ENCODE results near the gene ACBD4. TPM values are rescaled to one million over a fixed set of nuclear protein-coding genes. Genes with fewer than 3 reads are reported as not detected.
A peak's percentile ranks its signal among the peaks of the same experiment; 100 is the strongest.

ACBD4 gene
- total and polyA plus RNA-seq, 2 of the 13 experiments (the other 11 are each of a cell fraction or from before 2014, with no cell fraction given): 16.1 to 26.9 TPM

DNA sequence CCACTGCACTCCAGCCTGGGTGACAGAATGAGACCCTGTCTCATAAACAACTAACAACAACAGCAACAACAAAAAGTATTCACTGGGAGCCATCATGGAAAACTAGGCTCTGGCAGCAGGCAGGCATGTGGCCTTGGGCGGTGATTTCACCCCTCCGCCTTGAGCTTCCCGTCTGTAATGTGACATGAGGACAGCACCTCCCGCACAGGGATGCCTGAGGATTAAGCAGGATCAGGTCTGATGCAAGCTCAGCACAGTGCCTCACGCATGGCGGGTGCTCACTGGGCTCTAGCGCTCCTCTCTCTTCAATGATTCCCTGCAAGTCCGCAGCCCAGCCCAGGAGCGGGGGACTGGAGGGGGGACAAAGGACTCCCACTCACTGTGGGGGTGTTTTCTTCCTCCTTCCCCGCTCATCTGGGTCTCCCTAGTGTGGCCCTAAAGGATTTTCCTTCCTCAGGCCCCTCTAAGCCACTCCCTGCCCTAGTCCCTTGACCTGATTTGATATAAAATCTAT is 6.0 kb upstream of the ACBD4 start (continued):
- TF ChIP-seq STAT5B (CRISPR knock-in tag; IDR thresholded peaks at IDR 0.05): no peak
- TF ChIP-seq NCOA2 (CRISPR knock-in tag; IDR thresholded peaks at IDR 0.05): peak; percentile 80
- TF ChIP-seq, protein P1, sequence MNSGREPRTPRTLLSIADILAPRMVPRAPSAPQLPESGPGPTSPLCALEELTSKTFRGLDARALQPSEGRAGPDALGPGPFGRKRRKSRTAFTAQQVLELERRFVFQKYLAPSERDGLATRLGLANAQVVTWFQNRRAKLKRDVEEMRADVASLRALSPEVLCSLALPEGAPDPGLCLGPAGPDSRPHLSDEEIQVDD (CRISPR knock-in tag; IDR thresholded peaks at IDR 0.05; ENCODE audit: borderline replicate concordance): no peak
- TF ChIP-seq, protein P2, sequence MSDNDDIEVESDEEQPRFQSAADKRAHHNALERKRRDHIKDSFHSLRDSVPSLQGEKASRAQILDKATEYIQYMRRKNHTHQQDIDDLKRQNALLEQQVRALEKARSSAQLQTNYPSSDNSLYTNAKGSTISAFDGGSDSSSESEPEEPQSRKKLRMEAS (IDR thresholded peaks at IDR 0.05): peak; percentile 81
- peak; percentile 86 for TF ChIP-seq ZSCAN9 (CRISPR knock-in tag; IDR thresholded peaks at IDR 0.05; ENCODE audit: borderline replicate concordance)
- TF ChIP-seq FOXM1 (CRISPR knock-in tag; IDR thresholded peaks at IDR 0.05): no peak
- peak; percentile 58; the same call in 1 of the 2 replicates for TF ChIP-seq AHR (CRISPR knock-in tag; IDR thresholded peaks at IDR 0.05)
- peak; percentile 66; the same call in 1 of the 2 replicates for TF ChIP-seq KDM4B (CRISPR knock-in tag; IDR thresholded peaks at IDR 0.05)
- TF ChIP-seq ZSCAN21 (CRISPR knock-in tag; IDR thresholded peaks at IDR 0.05; ENCODE audit: borderline replicate concordance): peak; percentile 61; the same call in 1 of the 2 replicates
- no peak for TF ChIP-seq ZNF775 (CRISPR knock-in tag; IDR thresholded peaks at IDR 0.05; ENCODE audit: borderline replicate concordance)
- TF ChIP-seq, protein P3, sequence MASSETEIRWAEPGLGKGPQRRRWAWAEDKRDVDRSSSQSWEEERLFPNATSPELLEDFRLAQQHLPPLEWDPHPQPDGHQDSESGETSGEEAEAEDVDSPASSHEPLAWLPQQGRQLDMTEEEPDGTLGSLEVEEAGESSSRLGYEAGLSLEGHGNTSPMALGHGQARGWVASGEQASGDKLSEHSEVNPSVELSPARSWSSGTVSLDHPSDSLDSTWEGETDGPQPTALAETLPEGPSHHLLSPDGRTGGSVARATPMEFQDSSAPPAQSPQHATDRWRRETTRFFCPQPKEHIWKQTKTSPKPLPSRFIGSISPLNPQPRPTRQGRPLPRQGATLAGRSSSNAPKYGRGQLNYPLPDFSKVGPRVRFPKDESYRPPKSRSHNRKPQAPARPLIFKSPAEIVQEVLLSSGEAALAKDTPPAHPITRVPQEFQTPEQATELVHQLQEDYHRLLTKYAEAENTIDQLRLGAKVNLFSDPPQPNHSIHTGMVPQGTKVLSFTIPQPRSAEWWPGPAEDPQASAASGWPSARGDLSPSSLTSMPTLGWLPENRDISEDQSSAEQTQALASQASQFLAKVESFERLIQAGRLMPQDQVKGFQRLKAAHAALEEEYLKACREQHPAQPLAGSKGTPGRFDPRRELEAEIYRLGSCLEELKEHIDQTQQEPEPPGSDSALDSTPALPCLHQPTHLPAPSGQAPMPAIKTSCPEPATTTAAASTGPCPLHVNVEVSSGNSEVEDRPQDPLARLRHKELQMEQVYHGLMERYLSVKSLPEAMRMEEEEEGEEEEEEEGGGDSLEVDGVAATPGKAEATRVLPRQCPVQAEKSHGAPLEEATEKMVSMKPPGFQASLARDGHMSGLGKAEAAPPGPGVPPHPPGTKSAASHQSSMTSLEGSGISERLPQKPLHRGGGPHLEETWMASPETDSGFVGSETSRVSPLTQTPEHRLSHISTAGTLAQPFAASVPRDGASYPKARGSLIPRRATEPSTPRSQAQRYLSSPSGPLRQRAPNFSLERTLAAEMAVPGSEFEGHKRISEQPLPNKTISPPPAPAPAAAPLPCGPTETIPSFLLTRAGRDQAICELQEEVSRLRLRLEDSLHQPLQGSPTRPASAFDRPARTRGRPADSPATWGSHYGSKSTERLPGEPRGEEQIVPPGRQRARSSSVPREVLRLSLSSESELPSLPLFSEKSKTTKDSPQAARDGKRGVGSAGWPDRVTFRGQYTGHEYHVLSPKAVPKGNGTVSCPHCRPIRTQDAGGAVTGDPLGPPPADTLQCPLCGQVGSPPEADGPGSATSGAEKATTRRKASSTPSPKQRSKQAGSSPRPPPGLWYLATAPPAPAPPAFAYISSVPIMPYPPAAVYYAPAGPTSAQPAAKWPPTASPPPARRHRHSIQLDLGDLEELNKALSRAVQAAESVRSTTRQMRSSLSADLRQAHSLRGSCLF (CRISPR knock-in tag; IDR thresholded peaks at IDR 0.05; ENCODE audit: borderline replicate concordance): no peak
- TF ChIP-seq ZNF773 (CRISPR knock-in tag; IDR thresholded peaks at IDR 0.05; ENCODE audit: borderline replicate concordance): no peak
- no peak; the same call in 1 of the 2 replicates for TF ChIP-seq ZNF335 (CRISPR knock-in tag; IDR thresholded peaks at IDR 0.05)
- TF ChIP-seq, protein P4, sequence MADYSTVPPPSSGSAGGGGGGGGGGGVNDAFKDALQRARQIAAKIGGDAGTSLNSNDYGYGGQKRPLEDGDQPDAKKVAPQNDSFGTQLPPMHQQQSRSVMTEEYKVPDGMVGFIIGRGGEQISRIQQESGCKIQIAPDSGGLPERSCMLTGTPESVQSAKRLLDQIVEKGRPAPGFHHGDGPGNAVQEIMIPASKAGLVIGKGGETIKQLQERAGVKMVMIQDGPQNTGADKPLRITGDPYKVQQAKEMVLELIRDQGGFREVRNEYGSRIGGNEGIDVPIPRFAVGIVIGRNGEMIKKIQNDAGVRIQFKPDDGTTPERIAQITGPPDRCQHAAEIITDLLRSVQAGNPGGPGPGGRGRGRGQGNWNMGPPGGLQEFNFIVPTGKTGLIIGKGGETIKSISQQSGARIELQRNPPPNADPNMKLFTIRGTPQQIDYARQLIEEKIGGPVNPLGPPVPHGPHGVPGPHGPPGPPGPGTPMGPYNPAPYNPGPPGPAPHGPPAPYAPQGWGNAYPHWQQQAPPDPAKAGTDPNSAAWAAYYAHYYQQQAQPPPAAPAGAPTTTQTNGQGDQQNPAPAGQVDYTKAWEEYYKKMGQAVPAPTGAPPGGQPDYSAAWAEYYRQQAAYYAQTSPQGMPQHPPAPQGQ (CRISPR knock-in tag; IDR thresholded peaks at IDR 0.05; ENCODE audit: borderline replicate concordance): no peak
- no peak for TF ChIP-seq ZC3H4 (CRISPR knock-in tag; IDR thresholded peaks at IDR 0.05; ENCODE audit: borderline replicate concordance)
- TF ChIP-seq, protein P5, sequence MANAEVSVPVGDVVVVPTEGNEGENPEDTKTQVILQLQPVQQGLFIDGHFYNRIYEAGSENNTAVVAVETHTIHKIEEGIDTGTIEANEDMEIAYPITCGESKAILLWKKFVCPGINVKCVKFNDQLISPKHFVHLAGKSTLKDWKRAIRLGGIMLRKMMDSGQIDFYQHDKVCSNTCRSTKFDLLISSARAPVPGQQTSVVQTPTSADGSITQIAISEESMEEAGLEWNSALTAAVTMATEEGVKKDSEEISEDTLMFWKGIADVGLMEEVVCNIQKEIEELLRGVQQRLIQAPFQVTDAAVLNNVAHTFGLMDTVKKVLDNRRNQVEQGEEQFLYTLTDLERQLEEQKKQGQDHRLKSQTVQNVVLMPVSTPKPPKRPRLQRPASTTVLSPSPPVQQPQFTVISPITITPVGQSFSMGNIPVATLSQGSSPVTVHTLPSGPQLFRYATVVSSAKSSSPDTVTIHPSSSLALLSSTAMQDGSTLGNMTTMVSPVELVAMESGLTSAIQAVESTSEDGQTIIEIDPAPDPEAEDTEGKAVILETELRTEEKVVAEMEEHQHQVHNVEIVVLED (CRISPR knock-in tag; IDR thresholded peaks at IDR 0.05; ENCODE audit: borderline replicate concordance): no peak
- peak; percentile 54; the same call in 1 of the 2 replicates for TF ChIP-seq SOX5 (CRISPR knock-in tag; IDR thresholded peaks at IDR 0.05; ENCODE audit: borderline replicate concordance)
- TF ChIP-seq ZNF496 (CRISPR knock-in tag; IDR thresholded peaks at IDR 0.05; ENCODE audit: insufficient replicate concordance): no peak
- no peak for TF ChIP-seq HDAC6 (IDR thresholded peaks at IDR 0.05; ENCODE audit: low read depth, low read length)
- TF ChIP-seq ZFP41 (CRISPR knock-in tag; IDR thresholded peaks at IDR 0.05; ENCODE audit: borderline replicate concordance): no peak
- no peak for TF ChIP-seq ZNF230 (CRISPR knock-in tag; IDR thresholded peaks at IDR 0.05)
- 0 out of 2 replicates have a peak, but pooled peaks have one; percentile 30 for TF ChIP-seq MIER3 (CRISPR knock-in tag; IDR thresholded peaks at IDR 0.05; ENCODE audit: borderline replicate concordance)
